Measurements from ENCODE around the gene OSBP.

OSBP gene

DNA sequence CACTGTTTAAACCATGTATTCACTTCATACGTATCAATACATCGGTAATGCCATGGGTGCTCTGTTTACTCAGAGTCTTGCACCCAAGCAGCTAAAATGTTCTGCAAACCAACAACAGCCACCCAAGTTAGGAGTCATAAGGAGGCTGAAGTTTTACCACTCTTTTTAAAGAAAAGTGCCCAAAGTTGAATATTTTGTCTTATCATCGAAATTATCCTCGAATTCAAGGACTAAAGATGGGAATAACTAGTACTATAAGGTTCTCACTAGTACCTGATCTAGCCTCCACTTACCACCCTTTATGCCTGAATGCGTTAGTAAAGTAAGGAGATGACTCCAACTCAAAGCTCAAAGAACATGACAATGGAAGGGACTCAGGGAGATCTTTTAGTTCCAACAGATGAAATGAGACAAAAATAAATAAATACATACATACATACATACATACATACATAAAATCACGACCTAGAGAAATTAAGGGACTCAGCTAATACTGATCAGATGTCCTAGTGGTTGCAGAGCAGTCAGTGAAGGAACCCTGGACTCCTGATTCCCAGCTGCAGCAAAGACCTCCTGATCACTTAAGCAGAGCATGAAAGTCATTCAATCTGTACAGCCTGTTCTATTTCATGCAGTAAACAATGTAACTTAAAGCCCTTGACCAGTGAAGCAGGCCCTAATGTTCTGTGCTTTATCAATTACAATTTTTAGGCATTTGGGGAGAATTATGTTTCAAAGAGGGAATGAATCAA lies 7.7 kb downstream of the OSBP start:
- no peak for DNase-seq (ENCODE audit: extremely low spot score, insufficient read length, low read depth)
- FAIRE-seq, result no peak

DNA sequence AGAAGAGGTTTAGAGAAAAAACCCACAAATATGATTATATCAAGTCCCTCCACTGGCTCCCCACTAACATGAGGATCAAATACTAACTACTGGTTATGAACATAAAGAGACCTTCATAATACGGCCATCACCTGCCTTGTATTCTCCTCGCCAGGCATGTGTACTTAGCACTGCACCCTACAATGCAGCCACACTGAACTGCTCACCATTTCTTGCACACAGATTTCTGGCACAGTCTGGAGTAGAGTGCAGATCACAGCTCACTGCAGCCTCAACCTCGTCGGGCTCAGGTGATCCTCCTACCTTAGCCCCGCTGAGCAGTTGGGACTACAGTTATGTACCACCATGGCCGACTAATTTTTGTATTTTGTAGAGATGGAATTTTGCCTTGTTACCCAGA lies 13.1 kb downstream of the OSBP start:
- DNase-seq (ENCODE audit: extremely low spot score, insufficient read length, low read depth) (no peak), FAIRE-seq (no peak)

DNA sequence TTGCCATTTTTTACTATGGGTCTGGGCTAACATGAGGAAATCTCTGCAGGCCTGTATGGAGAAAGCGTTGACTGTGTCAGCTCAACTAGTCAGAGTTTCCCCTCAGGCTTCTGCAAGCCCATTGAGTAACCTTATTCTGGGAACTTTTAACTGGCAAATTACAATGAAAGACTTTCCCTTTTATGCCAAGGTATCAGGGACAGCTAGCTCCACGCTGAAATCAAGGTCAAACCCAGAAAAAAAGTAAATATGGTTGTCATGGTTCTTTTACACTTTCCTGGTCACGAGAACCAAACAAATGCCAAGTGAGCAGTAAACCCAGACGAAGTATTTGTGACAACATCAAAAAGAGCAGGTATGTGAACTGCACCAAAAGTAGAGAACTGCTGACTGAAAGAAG lies 13.8 kb downstream of the OSBP start:
- DNase-seq (ENCODE audit: extremely low spot score, insufficient read length, low read depth) (no peak), FAIRE-seq (no peak)

DNA sequence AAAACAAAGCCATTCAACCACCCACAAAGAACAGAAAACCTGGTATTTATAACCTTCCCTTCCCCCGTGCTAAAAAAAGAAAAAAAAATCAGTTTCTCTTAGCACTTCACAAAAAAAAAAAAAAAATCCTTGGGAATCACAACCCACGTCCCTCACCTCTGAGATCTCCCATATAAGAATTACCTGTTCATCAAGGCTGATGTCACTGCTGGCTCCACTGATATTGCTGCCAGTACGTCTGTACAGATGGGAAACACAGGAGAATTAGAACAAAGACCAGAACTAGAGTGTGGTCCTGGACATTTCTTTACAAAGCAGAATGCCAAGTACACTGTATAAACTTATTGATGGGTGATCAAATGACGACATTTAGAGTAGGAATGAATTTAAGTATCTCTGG lies 14.9 kb downstream of the OSBP start:
- FAIRE-seq, result no peak

DNA sequence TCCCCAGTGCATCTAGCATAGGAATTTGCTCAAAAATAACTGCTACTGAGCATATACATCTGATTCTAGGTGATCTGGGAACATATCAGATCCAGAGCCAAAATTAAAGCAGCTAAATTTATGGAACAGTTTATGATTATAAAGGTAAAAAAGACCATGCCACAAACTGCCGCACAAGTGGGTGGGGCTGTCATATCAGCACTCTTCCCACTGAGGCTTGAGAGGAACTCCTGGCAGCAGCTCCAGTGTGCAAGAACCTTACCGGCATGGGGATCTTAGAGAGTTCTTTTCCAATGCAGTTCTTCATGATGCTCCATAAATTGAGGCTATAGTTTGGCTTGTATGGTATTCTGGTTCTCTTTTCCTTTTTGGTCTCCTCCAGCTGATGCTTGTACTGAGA lies 15.3 kb downstream of the OSBP start:
- FAIRE-seq, result no peak
- DNase-seq (ENCODE audit: extremely low spot score, insufficient read length, low read depth), result no peak

More for the DNA sequence above, 14.9 kb downstream of the OSBP start:
- no peak for DNase-seq (ENCODE audit: extremely low spot score, insufficient read length, low read depth)

DNA sequence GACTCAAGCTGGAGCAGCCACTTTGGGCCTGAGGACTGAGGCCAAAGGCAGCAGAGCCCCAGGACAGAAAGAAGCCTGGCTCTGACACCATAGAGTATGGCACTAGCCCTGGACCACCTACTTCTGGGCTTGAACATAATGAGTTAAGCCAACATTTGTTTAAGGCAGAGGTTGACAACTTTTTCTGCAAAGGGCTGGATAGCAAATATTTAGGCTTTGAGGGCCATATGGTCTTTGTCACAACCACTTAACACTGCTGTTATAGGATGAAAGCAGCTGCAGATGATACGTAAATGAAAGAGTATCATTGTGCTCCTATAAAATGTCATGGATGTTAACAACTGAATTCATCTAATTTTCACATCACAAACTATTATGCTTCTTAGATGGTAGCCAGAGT lies 16.6 kb downstream of the OSBP start:
- FAIRE-seq, result no peak

DNA sequence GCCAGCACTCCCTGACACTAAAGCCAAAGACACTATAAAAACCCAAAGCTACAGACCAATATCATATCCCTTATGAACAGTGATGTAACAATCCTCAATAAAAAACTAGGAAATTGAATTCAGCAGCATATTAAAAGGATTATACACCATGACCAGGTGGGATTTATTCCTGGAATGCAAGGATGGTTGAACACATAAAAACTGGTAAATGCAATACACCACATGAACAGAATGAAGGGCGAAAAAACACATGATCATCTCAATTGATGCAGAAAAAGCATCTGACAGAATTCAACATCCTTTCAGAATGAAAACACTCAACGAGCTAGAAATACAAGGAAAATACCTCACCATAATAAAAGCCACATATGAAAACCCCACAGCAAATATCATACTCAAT lies 31.3 kb downstream of the OSBP start:
- FAIRE-seq, result no peak

More for the DNA sequence above, 16.6 kb downstream of the OSBP start:
- no peak for DNase-seq (ENCODE audit: extremely low spot score, insufficient read length, low read depth)

DNA sequence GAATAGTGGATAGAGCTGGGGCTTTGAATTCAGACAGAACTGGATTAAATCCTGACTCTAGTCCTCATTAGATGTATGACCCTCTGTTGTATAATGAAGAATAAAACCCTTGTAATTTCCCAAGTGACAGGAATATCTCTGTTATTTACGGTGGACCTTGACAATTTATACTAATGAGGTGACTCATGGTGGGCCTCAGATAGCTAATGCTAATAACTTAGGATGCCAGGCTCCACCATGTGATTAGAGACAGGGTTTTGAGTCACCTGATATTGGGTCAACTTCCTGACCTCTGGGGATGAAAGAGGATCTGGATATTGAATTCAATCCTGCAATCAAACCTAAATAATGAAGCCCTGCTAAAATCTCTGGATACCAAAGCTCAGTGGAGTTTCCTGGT lies 33.6 kb downstream of the OSBP start:
- DNase-seq (ENCODE audit: extremely low spot score, insufficient read length, low read depth) (no peak), FAIRE-seq (no peak)

More for the DNA sequence above, 31.3 kb downstream of the OSBP start:
- no peak for DNase-seq (ENCODE audit: extremely low spot score, insufficient read length, low read depth)

DNA sequence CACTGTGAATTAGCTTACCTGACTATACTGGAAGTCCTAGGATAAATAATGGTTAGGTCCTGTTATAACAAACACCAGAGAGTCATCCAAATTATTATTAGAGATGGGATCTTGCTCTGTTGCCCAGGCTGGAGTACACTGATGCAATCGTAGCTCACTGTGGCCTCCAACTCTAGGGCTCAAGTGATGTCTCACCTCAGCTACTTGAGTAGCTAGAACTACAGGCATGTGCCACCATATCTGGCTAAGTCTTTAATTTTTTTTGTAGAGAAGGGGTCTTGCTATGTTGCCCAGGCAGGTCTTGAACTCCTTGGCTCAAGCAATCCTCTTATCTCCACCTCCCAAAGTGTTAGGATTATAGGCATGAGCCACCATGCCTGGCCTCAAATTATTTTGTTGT lies 37.2 kb downstream of the OSBP start:
- DNase-seq (ENCODE audit: extremely low spot score, insufficient read length, low read depth) (no peak), FAIRE-seq (no peak)

DNA sequence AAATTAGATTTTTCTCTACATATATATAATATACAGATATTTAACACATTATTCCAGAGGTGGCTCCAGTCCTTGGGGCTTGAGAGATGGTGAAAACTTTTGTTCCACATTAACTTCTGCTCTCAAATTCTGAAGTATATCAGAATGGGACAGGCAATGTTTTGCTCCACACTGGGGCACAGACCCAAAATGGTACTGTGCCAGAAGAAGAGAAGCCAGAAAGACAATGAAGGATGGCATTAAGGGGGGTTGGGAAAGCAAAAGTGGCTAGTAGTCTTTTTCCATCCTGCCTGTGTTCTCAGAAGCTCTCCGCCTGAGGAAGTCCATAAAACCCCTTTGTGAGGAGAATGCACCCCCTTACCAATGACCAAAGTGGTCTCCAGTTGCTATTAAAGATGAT lies 40.1 kb downstream of the OSBP start:
- FAIRE-seq, result no peak
- DNase-seq (ENCODE audit: extremely low spot score, insufficient read length, low read depth), result no peak

DNA sequence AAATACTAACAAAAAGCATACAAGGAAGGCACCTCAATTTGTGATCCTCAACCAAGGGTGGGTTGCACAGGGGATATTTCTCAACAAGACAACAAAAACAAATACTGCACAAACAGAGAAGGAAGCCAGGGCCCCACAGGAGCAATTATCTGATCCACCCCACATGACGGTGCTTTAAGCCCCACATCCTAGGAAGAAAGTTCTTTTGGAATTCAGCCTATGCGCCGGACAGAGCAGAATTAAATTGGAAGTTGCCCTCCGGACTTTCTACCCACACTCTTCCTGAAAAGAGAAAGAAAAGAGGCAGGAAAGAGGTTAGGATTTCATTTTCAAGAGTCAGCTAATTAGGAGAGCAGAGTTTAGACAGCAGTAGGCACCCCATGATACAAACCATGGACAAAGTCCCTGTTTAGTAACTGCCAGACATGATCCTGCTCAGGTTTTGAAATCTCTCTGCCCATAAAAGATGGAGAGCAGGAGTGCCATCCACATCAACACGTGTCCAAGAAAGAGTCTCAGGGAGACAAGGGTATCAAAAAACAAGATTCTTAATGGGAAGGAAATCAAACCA lies 40.6 kb downstream of the OSBP start:
- FAIRE-seq, result no peak
- no peak for DNase-seq (ENCODE audit: extremely low spot score, insufficient read length, low read depth)

DNA sequence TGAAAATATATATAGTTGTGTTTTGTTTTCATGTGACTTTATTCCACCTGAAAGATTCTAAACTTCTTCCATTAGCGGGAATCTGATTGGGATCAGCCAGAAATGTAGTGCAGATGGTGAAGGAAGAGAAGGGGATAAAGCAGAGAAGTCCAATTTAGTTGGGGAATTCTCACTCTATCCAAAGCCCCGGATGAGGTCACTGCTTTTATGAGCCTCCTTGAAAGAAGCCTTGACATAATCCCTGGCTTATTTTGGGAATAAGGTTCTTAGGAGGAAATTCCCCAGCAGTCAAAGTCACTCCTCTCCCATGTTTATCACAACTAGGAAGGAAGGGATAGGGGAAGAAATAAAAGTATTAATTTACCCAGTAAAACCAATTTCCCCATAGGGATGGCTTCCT lies 41.1 kb downstream of the OSBP start:
- no peak for DNase-seq (ENCODE audit: extremely low spot score, insufficient read length, low read depth)
- no peak for FAIRE-seq

DNA sequence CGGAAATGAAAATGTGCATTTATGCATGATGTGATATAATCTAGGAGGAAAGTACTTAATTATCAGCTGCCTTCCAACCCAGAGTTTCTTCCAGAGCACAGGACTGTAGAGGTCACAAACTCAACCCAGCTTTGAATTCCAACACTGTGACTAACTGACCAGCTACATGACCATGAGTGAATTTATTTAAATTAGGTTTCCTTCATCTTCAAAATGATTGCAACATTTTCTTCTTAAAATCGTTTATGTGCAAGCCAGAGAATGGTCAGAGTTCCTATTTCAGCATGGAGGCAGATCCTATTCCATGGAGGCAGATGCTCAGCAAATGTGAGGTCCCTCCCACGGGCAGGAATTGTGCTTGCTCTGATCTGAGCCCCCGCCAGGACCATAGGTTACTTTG lies 42.4 kb downstream of the OSBP start:
- FAIRE-seq (no peak), DNase-seq (ENCODE audit: extremely low spot score, insufficient read length, low read depth) (no peak)

DNA sequence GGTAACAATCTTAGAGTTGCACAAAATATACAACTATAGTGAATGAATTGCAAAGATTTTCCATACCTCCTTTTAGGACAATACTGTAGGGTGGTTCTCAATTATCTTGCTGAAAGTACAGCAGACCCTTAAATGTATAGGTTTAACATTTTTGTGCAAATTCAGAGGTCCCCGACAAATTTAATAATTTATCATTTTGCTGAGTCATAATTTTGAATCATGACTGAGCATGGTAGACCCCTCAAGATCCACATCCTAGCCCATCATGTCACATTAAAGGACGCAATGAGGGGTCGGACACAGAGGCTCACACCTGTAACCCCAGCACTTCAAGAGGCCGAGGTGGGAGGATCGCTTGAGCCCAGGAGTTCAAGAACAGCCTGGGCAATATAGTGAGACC lies 43.5 kb downstream of the OSBP start:
- FAIRE-seq (no peak), DNase-seq (ENCODE audit: extremely low spot score, insufficient read length, low read depth) (no peak)

DNA sequence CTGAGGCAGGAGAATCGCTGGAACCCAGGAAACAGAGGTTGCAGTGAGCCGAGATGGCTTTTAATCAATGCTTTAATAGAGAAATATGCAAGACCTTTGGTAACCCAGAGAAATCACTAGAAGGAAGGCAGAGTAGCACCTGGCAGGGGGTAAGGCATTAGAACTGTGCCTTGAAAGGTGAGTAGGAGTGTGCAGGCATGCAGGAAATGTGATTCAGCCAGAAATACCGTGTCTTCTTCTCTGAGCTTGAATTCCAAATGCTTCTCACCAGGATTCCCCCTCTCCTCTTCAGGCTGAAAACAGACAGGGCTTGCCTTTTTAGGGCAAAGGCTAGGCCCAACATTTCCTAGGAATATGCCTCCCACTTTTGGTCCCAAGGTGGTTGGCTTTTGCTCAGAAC lies 53.3 kb downstream of the OSBP start:
- DNase-seq (ENCODE audit: extremely low spot score, insufficient read length, low read depth), result no peak
- FAIRE-seq, result no peak

DNA sequence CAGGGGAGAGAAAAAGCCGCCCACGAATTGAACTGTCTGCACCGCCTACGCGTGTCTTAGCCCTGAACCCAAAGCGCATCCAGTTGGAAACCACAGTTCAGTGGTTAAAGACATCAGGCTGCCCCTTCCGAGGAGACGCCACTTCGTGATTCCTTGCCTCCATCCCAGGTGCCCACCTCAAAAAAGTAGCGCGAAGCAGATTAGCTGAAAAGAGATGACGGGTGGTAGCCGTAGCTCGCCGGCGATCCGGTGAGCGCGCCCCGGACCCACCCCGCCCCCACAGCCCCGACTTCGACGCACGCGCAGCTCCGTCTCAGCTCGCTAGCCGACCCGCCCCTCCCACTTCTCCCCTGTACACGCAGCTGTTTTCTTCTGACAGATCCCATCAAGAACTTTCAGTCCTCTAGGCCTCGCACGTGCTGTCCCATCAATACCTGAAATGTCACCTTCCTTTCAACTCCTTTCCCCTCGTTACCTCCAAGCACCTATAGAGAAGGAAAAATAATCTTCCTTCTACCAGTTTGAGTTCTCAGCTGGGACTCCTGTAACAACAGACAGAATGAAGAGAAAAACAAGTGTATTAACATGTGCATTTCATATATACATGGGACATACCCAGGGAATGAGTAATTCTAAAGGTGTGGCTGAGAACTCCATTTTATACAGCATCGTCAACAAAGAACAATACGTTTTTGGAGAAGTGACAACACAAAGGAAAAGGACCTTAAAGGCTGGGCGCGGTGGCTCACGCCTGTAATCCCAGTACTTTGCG lies 54.7 kb downstream of the OSBP start:
- FAIRE-seq, result peak; percentile 73
- no peak for DNase-seq (ENCODE audit: extremely low spot score, insufficient read length, low read depth)

DNA sequence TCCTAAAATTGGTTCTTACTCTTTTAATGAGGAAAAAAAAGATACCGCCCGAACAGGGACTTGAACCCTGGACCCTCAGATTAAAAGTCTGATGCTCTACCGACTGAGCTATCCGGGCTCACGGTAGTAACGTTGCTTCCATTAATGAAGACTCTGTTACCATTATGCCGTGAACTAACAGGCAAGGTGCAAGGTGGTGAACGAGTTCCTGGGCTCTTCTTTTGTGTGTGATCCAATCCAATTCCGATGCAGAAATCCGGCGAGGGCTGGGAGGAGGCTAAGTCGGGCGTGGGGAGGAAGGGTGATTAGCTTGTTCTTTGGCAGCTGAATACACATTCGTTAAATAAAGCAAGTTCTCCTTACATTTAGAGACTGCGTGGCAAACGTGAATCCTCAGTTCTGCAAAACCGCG lies 55.3 kb downstream of the OSBP start:
- no peak for FAIRE-seq
- DNase-seq (ENCODE audit: extremely low spot score, insufficient read length, low read depth), result no peak

DNA sequence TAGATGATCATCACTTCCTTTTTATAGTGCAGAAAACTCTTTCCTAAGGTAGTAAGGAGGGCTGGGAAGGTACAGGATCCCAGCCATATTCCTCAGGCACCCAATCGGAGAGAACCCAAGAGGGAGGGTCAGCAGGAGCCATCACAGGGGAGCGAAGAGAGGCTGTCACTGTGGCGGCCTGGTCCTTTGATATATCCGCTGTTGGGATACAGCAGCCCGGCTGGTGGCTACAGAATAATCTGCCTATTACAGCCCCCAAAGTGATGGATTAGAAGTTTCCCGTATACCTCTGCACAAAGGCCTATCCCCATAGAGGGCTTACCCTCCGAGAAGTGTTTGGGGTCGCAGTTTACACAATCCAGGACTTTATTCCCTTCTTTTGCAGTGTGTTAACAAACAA lies 55.7 kb downstream of the OSBP start:
- DNase-seq (ENCODE audit: extremely low spot score, insufficient read length, low read depth) (no peak), FAIRE-seq (no peak)

DNA sequence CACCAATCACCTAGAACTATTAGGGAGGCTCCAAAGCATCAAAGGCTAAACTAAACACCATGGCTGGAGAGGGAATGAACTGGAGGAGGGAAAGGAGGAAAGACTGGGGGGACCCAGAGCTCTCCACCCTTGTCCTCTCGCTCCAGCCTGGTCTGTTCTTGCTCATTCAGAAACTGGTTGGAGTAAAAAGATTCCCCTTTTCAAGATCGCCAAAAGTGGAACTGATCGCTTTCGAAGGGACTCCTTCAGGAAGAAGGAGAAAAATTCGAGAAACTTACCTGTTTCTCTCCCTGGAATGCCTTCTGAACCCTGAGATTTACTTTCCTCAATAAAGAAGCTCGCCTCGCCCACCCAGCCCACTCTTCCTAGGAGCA lies 57.3 kb downstream of the OSBP start:
- FAIRE-seq (no peak), DNase-seq (ENCODE audit: extremely low spot score, insufficient read length, low read depth) (no peak)

DNA sequence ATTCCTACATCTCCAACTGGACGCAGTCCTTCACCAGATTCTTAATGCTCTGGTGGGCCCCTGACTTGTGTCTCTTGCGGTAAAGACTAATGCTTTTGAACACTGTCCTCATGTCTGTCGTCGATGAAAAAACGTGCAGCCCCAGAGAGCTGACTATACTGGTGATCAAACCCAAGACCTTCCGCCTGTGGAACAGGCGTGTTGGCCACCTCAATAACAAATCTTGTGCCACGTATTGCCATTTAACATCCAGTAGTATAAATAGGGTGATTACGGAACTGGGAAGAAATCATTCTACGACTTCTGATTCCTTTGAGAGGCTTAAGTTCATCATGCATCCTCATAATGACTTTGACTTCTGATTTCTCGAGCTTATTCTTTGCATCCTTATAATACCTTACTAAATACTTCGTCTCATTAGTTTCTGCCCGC lies 58.6 kb downstream of the OSBP start:
- DNase-seq (ENCODE audit: extremely low spot score, insufficient read length, low read depth) (no peak), FAIRE-seq (no peak)

Measured in GM18507 (cell line).